Dermis blood vessel endothelial cell (primary cell): ENCODE measurements around the gene TCEANC2. TPM values are rescaled to one million over a fixed set of nuclear protein-coding genes. Genes with fewer than 3 reads are reported as not detected.
"Not testable (repeated sequence)": the region's sequence is repeated elsewhere in the genome, so short reads cannot be mapped to it uniquely, and the experiment has no call there.

Experiments
- DNase-seq: peaks from one replicate; pipeline ENCODE4 v3.0.0; 2010
- total RNA-seq: library from RNA; depleted of rRNA; stranded (reverse); fragments of >200 nt; gene quantifications from 2 replicates; pipeline ENCODE4 v1.2.3, GENCODE V29; 2014

TCEANC2 gene
- 3.7 and 3.8 TPM in 2 replicates for total RNA-seq

DNA sequence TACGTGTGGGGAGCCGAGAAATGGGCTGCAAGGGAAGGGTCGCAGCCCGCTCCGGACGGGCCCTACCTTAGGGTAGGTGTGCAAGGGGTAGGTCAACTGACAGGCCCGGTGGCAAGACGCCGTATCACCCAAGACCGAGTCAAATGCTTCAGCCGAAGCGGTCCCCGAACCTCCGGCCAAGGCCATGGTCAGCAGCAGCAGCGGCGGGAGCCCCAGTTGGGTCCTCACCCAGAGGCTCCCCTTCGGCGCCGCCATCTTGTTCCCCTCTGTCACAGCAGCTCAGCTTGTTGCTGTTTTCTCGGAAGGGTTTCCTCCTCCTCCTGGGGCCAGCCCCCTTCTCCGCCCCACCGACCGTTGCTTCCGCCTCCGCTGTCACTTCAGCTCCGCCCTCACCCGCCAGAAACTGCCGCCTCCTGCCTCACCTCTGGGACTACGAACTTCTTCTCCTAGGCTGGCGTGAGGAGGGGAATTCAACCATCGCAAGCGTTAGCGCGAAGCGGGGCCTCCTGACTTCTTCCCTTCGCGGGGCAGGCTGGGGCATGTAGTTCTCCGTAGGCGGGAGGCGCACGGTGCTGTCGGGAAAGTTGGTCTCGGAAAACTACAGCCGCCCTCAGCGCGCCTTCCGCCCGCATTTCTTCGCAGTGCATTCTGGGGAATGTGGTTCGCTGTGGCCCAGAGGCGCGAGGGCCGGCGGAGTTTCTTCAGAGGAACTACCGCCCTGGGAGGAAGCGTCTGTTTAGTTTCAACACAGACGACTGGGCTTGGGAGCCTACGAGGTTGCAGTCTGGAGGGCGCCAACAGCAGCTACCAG, at the start of gene TCEANC2, which contains the start of gene TMEM59:
TSS of gene TCEANC2 (plus strand) at position 675 of the 811 bp plus-strand sequence. CDS start 815 bp downstream, outside the sequence.
TSS of gene TMEM59 (minus strand) at position 271 of the 811 bp plus-strand sequence. CDS start at position 255, 16 bp downstream.
- DNase-seq = peak; percentile 99

DNA sequence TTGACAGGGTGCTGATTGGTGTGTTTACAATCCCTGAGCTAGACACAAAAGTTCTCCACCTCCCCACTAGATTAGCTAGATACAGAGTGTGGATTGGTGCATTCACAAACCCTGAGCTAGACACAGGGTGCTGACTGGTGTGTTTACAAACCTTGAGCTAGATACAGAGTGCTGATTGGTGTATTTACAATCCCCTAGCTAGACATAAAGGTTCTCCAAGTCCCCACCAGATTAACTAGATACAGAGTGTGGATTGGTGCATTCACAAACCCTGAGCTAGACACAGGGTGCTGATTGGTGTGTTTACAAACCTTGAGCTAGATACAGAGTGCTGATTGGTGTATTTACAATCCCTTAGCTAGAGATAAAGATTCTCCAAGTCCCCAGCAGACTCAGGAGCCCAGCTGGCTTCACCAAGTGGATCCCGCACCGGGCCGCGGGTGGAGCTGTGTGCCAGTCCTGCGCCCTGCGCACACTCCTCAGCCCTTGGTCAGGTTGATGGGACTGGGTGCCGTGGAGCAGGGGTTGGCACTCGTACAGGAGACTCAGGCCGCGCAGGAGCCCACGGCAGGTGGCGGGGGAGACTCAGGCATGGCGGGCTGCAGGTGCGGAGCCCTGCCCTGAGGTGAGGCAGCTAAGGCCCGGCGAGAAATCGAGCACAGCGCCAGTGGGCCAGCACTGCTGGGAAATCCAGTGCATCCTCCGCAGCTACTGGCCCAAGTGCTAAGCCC, 49.5 kb upstream of the TCEANC2 start:
- DNase-seq = not testable (repeated sequence)

DNA sequence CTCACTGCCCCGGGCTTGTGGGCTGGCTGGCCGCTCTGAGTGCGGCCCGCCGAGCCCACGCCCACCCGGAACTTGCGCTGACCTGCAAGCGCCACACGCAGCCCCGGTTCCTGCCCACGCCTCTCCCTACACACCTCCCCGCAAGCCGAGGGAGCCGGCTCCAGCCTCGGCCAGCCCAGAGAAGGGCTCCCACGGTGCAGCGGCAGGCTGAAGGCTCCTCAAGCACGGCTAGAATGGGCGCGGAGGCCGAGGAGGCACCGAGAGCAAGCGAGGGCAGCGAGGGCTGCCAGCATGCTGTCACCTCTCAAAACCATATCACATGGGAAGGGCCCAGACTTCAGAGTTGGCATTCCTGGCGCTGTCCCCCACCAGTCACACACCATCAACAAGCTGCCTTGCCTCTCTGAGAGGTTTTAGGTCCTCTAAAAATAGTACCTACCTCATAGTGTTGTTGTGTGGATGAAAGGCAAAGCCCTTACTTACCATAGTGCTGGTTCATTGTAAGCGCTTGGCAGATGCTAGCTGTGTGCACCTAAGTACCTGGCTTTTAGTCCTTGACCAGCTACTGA, 48.8 kb upstream of the TCEANC2 start:
- DNase-seq = no peak

DNA sequence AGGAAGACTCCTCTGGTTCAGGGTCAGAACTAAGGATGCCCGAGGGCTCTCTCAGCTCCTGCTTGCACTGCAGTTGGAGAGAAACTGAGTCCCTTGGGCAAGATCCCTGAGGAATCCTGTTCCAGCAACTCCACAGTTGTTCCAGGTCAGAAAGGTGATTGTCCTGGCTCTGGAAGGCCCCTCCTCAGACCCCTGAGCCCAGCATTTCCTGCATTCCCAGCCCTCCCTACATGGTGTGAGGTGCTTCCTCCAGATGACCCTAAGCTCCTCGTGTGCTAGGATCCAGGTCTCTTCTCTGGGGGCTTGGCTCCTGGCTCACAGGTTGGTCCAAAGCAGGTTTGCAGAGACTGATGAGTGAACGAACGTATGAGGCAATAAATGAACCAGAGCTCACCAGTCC, 46.9 kb upstream of the TCEANC2 start:
- DNase-seq = no peak

DNA sequence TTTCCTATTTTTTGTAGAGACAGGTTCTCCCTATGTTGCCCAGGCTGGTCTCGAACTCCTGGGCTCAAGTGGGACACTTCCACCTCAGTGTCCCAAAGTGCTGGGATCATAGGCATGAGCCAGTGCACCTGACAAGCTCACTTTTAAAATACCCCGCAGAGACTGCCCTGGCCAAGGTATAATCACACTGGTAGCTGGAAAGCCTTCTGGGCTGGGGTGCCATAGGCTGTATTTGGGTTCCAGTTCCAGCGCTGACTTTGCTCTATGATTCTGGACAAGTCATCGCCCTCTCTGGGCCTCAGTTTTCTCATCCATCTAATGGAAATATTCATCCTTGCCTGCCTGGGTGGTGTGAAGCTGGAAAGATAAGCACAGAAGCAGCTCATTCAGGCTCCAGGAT, 45.8 kb upstream of the TCEANC2 start:
- DNase-seq = no peak

DNA sequence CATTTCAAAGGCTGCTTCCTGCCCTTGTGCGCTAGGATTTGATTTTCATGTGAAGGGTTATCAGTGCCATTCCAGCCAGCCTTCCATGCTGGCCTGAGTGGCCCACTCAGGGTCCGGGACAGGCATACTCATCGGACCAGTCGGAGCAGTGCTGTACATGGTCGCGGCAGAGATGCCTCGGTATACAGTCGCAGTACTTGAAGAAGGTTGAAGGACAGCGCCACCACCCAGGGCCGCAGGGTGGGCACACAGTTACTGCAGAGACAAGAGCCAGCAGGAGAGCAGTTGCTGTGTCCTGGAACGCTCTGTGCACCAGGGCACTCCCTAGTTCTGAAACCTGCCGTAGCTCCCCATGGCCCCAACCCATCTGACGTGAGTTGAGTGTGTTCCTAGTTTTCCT, 44.5 kb upstream of the TCEANC2 start:
- DNase-seq = no peak

DNA sequence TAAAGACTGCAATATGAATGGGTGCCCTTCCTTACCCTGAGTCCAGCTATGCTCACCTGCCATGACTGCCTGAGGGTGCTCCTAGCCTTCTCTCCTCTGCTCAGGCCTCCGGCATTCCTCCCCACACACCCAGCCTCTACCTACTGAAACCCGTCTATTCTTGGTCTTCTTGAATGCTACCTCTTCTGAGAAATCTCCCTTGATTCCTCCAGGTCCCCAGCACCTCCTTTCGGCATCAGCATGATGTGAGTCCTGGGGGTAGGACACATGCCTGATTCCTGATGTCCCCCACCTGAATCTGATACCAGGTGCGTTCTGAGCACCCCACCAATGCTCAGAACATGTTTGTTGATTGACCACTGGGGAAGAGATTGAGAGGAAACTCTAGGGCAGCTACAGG, 44.0 kb upstream of the TCEANC2 start:
- no peak for DNase-seq

DNA sequence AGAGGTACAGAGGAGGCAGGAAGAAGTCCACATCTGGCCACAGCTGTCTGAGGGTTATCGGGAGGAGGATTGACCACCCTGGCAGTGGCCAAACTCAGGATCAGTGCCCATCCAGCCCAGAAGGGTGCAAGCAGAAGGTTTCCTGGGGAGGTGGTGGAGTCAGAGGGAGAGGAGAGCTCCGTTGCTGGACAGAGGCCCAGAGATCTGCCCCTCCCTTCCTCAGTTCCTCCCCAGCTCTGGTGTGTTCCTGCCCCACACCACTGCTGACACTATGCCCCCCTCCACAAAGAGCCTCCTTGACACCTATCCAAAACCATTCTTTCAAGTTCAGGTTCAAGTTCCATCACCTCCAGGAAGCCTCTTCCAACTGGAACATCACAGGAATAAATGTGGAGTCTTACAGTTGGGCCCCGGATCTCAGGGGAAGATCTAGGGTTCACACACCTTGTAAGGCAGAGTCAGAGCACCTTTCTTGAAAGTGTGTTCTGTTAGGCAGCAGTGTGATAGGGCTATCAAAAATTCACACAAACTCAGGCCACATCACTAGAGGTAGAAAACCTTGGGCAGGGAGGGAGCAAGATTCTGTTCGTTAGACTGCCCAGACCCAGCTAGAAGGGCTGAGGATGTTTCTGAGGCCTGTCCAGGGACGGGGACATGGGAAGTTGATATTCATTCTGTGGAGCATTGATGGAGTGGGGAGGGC, 42.8 kb upstream of the TCEANC2 start:
- no peak for DNase-seq

DNA sequence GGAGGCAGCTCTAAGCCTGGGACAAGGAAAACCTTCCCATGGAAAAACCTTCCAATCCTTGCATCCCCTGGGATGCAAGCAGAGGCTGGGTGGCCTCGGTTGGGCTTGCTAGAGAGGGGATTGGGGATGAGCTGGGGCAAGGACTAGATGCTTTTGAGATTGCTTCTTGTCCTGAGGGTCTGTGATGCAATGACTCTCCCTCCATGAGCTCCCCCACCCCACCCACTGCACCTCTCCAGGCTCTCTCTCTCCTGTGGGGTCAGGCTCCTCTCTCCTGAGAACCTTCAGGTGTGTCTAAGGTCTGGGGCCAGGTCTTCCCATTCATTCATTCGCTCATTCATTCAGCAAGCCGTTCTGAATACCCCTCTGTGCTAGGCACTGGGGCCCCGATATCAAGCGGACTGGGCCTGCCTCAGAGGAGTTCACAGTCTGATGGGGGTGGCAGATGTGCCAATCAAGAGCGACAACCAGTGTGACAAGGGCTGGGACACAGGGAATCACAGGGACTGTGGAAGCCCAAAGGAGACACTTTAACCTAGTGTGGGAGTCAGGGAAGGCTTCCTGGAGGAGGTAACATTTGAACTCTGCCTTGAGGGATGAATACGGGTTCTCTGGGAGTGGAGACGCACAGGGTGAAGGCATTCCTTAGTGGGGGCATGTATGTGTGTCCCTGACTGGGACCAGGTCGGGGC, 41.9 kb upstream of the TCEANC2 start:
- no peak for DNase-seq

DNA sequence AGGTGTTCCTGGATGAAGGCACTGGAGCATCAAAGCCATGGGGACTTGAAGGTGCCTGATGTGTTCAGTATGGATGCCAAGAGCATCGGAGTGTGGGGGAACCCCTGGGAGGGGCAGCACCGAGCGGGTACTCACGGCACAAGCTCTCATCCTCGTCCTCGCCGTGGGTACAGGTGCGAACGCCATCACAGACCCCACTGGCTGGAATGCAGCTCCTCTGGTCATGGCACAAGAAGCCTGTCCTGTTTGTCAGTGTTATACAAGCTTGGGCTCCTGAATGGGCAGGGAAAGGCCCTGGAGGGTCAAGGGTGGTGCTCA, 41.4 kb upstream of the TCEANC2 start:
- no peak for DNase-seq

DNA sequence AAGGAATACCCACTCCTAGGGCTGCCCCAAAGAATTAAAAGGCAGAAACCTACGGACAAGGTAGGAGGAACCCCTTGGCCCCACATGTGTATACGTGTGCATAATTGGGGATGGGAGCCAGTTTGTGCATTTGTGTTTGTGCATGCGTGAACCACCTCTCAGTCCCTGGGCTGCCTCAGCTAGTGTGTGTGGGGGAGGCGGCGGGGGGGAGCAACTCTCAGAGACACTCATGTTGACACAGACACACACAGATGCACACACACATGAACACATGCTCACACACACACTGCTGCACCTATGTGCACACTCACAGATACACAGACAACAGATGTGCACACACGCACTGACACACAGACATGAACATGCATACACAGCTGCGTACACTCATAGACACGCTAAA, 40.5 kb upstream of the TCEANC2 start:
- DNase-seq = no peak

DNA sequence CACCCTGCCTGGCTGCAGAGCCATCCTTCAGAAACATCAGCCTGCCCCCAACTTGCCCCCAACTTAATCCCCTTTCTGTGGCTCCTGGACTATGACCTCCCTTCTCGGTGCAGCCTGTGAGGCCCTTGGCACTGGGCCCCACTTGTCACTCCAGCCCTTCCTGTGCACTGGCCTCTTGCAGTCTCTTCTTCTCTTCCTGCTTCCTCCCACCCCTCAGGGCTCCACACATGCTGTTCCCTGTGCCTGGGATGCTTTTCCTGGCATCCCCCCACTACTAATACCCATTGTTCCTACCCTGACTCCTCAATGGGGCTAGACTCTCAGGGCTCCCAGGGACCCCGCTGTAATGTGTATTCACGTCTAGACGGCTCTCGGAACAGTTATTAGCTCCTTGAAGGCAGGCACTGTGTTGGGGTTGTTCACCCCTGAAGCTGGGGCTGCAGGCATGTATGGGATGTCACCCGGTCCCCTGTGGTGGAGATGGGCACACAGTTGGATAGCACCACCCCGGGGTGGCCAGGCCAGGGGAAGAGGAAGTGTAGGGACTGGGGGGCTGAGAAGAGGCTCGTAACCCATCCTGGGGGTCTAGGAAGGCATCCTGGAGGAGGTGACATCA, 39.9 kb upstream of the TCEANC2 start:
- DNase-seq = no peak

DNA sequence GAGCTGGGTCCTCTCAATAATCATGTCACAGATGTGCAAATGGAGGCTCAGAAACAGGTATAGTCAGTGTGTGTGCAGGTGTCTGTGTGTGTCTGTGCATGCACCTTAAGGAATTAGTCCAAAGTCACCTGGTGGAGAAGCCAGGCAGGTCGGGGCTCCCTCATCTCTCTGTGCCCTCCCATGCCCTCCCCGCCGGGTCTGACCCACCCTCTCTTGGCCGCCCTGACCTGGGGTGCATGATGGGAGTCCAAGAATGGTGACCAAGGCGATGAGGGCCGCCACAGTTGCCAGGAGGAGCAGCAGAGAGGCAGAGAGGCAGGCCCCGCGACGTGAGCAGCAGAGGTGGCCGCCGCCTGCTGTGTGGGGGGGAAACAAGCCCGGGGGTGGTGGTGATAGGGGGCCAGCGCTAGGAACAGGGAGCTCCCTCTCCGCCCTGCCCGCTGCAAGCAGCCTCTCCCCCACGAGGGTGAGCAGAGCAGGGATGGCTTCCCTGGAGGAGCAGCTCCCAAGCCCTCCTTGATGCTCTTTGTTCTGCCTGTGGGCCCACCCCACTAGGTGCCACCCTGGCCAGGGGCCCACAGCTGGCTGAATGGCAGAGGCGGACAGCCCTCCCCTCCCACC, 39.3 kb upstream of the TCEANC2 start:
- DNase-seq = no peak

DNA sequence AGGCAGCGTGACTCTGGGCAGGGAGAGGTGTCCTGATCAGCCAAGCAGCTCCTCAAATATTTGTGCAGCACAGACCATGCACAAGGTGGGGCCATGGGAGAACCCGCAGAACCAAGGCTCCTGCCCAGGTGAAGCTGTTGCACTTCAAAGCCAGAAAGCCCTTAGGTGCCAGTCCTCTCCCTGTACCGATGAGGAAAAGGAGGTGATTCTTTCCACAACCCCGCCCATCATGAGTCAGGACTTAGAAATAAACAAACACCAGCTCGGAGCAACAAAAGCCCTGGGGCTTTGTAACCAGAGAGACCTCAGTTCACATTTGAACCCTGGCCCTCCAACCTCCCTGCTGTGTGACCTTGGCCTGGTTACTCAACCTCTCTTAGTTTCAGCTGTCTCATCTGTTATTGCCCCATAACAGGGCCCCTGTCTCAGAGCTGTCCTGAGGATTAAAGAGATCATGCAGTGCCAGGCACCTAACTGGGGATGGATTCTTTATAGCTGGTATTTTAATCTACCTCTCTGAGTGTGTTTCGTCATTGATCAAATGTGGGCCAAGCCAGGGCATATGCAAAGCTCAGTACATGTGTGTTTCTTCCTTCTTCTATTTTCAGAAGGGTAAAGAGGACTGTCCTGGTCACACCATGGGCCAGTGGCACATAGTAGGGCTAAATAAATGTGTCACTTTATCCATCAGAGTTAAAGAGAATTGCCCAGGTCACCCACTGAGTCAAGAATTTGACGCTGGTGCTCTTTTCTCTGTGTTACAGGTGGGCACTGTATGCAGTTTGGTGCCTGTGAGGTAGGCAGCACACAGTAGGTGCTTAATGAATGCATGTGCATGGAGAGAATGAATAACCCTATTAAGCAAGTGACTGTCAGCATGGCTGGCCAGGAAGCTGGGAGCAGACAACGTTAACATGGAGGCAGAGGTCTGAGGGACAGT, 36.8 kb upstream of the TCEANC2 start:
- DNase-seq = peak; percentile 14

DNA sequence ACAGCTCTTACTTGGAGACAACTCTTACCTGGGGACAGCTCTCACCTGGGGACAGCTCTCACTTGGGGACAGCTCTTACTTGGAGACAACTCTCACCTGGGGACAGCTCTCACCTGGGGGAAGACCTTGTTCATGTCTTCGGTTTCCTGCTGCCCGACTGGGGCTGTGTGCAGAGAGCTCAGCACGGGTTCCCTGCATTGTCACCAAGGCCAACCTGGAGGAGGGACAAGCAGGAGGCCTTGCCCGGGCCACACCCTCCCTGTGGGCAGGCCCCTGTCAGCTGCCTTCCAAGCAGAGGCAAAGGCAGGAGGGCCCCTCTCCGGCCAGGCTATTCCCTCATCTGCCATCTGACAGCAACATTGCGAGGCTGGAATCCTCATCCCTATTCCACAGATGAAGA, 35.4 kb upstream of the TCEANC2 start, which contains the start of gene LDLRAD1:
TSS of gene LDLRAD1 (minus strand) at position 208 of the 400 bp plus-strand sequence. CDS start at position 134, 74 bp downstream.
- DNase-seq = no peak

DNA sequence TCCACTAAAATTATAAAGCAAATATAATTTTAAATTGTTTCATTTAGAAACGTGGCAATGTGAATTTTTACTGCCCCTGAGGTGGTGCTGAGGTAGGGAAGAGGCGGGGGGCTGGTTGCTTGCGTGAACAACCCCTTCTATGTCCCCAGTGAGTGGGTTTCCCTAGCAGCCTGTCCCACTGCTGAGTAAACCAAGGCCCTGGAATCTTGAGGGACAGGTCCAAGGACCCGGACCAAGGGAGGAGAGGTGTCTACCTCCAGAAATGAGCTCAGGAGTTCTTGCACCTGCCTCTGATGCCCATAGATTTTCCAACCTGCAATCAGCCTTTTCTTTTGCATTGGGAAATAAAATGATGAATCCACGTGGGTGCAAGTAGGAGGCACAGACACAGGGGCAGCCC, 34.8 kb upstream of the TCEANC2 start:
- DNase-seq = no peak

DNA sequence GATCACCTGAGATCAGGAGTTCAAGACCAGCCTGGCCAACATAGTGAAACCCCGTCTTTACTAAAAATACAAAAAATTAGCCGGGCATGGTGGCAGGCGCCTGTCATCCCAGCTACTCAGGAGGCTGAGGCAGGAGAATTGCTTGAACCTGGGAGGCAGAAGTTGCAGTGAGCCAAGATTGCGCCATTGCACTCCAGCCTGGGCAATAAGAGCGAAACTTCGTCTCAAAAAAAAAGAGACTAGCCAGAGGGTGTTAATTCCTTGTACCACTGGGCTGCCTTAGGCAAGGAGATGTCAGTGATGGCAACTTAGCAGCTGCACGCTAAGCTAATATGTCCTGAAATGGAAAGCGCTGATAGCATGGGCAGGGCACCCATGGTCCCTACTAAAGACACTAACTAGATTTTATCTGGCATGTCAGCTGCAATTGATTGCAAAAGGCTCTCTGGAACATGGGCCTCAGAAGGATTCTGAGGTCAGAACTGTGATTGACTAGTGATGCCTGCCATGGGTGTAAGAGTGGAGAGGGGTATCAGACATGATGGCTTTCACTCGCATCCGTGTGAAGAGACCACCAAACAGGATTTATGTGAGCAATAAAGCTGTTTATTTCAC, 33.7 kb upstream of the TCEANC2 start:
- not testable (repeated sequence) for DNase-seq

DNA sequence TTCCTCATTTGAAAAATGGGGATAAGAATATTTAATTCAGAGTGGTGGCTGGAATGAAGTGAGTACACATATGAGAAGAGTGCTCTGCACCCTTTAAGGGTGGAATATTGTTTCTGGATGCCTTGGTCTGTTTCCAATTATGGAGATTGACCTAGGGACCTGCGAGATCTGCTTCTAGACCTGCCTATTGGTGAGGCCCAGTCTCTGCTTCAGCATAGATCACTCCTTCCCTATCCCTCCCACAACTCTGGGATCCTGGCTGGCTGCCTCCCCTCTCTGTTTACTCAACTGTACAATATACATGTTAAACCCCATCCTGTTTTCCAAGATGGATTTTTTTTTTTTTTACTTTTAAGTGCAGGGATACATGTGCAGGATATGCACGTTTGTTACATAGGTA, 29.1 kb upstream of the TCEANC2 start:
- no peak for DNase-seq

DNA sequence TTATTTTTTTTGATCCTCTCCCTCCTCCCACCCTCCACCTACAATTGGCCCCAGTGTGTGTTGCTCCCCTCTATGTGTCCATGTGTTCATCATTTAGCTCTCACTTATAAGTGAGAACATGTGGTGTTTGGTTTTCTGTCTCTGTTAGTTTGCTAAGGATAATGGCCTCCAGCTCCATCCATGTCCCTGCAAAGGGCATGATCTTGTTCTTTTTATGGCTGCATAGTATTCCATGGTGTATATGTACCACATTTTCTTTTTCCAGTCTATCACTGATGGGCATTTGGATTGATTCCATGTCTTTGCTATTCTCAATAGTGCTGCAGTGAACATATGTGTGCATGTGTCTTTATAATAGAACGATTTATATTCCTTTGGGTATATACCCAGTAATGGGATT, 28.6 kb upstream of the TCEANC2 start:
- DNase-seq = not testable (repeated sequence)

DNA sequence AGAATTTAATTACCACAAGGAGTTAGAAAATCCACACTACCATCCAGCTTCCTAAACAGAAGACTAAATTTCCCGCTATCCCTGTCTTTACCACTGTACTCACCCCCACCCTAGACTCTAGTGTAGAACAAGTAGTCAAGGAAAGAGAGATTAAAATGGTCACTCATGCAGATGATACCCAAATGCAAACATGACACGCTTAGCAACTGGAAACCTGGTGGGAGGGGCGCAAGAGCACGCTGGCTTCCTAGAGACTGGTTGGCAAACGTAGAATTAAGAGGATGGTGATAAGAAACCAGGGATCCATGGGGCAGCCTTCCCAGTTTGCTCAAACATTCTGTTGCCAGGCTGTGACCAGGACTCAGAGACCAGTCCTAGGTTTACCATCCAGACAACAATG, 25.6 kb upstream of the TCEANC2 start:
- no peak for DNase-seq
